Esophagus squamous epithelium (tissue), 4 donors: ENCODE results near the gene TCF4.

ENCODE experiments used
- POLR2A ChIP-seq, 4 donors: fragments of 450-650 bp; IDR thresholded peaks; one replicate each; pipeline ENCODE4 v1.6.1; 2017; ENCODE audit warnings: antibody characterized with exemption in 4 of 4, mild to moderate bottlenecking in 4 of 4, moderate library complexity in 3 of 4
- TF ChIP-seq, protein P1 (sequence below), 6 experiments: fragments of 450-650 bp in 4 of 6; fragments of 200-600 bp in 2 of 6; sonication (generic) in 2 of 6; IDR thresholded peaks; one replicate each; pipeline ENCODE4 v1.5.1; 2016 to 2019; ENCODE audit warnings: antibody characterized with exemption in 6 of 6, mild to moderate bottlenecking in 4 of 6, moderate library complexity in 4 of 6

DNA sequence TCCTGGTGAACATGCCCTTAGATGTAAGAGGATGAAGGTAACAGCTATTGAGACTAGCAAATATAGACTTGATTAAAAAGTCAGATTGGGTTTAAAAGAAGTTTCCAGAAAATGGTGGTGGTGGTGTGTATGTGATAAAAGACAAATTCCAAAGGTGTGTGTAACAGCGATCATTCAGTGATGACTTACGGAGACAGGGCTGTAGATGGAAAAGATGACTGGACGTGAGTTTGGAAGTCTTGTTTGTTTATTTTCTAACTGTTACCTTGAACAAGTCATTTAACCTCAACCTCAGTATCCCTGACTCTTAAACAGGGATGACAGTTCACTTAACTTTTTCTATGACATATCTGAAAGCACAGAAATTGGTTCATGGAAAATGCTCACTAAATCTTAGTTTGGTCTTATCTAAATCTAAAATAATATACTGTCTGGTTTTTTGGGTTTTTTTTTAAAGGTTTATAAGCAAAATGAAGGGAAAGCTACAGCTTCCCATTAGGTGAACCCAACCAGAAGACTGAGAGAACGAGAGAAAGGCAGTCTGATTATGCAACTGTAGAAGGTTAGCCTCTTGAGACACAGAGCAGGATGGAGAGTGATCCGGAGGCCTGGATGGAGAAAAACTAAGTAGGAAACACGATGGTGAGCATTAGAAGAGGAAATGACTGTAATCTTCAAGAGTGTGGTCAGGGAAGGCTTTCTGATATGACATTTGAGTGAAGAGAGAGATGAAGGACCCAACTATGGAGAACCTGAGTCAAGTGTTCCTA is 71.9 kb downstream of the TCF4 start:
- no peak for TF ChIP-seq POLR2A (IDR thresholded peaks at IDR 0.05)
- TF ChIP-seq, protein P1, sequence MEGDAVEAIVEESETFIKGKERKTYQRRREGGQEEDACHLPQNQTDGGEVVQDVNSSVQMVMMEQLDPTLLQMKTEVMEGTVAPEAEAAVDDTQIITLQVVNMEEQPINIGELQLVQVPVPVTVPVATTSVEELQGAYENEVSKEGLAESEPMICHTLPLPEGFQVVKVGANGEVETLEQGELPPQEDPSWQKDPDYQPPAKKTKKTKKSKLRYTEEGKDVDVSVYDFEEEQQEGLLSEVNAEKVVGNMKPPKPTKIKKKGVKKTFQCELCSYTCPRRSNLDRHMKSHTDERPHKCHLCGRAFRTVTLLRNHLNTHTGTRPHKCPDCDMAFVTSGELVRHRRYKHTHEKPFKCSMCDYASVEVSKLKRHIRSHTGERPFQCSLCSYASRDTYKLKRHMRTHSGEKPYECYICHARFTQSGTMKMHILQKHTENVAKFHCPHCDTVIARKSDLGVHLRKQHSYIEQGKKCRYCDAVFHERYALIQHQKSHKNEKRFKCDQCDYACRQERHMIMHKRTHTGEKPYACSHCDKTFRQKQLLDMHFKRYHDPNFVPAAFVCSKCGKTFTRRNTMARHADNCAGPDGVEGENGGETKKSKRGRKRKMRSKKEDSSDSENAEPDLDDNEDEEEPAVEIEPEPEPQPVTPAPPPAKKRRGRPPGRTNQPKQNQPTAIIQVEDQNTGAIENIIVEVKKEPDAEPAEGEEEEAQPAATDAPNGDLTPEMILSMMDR (IDR thresholded peaks at IDR 0.05): no peak
